GM18505 (cell line): ENCODE measurements around the gene URM1.

ENCODE experiments used
- ATAC-seq: cut with Tn5 transposase; IDR thresholded peaks from one replicate; pipeline ENCODE4 v1.9.1; 2021; ENCODE audit not compliant: unreplicated experiment
- POLR2A ChIP-seq: IDR thresholded peaks from 4 replicates; pipeline ENCODE4 v1.6.1; 2011; ENCODE audit warnings: borderline replicate concordance; ENCODE audit not compliant: insufficient read depth, insufficient read length; ENCODE audit errors: extremely low read depth

The URM1 gene

GRCh38 chr9:128388150-128388549 is 17.0 kb downstream of the URM1 start:
- no peak for ATAC-seq
- no peak for TF ChIP-seq POLR2A

- TF ChIP-seq POLR2A = no peak
- ATAC-seq = no peak
These were observed 18.4 kb downstream of the URM1 start for GRCh38 chr9:128389395-128390149.

DNA sequence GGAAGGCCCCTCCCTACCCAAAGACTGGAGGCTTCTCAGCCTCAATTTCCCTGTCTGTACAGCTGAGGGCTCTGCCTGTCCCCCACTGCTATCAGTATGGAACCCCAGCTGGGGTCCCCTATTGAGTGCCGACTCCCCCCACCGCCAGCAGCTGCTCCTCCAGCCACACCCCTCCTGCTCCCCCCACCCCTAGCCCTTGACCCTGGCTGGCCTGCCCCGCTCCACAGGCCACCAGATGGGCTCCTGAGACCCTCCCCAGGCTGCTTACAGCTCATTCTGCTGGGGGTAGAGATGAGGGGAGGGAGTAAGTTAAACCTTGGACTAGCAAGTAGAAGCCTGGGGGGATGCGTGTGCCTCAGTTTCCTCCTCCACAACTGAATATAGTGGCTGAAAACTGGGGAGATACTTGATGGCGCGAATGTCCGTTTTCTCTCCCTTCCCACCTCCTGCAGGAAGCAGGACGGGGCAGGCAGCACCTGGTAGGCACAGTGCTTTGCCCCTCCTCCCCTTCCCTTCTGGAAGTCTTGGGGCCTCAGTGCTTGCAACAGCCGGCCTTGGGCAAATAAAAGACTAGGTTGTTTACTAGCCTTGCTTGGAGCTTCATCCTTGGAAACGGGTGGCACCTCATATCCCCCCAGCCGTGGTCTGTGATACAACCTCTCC is 19.1 kb downstream of the URM1 start:
- ATAC-seq = no peak
- no peak for TF ChIP-seq POLR2A

DNA sequence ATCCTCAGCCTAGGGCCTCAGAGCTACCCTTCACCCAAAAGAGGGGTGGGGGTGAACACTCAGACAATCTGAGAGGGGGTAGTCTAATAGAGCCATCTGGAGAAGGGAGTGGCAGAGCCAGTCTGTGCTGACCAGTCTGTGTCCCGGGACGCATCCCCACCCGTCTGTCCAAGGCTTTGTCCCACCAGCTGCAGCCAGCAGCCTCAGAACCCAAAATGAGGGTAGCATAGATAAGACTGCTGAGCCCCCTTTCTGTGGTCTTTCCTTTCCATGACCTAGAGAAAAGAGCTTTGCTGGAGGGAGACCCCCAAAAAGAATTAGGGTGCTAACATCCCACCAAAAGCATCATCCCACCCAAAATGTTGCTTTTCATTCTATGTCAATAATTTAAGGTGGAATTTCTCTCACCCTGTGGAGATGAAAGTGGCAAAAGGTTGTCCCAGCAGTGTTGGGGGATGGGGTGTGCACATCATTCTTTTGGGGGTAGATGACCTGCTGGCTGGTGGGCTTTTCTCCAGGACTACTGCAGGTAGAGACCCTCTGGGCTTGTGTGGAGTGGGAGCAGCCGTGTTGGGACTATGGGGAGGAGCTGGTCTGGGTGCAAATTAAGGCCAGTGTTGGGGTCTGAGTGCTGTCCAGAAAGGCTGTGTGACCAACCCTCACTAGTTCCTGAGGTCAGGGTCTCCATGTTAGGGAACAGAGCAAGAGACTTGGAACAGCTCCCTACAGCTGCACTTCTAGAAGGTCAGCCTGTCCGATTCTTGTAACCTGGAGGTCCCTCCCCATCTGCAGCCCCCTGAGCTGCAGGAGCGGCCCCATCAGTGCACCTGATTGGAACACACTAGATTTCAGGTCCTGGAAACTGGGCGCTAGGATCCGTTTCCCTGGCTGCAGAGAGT is 19.9 kb downstream of the URM1 start:
- no peak for ATAC-seq
- no peak for TF ChIP-seq POLR2A

DNA sequence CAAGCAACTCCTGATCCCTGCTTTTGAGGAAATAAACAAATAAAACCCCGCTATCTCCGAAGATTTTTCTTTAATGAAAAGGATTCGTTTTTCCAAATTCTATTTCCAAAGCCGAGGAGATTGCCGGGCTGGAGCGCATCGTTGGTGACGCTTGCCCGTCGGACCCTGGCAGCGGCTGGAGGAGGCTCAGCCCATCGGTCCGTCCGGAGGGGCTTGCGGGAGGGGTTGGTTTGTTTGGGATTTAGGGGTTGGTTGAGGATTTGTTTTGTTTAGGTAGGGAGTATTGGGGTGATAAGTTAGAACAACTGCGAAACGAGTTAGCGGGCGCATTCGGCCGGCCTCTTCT is 20.8 kb downstream of the URM1 start:
- ATAC-seq = no peak
- TF ChIP-seq POLR2A = no peak

DNA sequence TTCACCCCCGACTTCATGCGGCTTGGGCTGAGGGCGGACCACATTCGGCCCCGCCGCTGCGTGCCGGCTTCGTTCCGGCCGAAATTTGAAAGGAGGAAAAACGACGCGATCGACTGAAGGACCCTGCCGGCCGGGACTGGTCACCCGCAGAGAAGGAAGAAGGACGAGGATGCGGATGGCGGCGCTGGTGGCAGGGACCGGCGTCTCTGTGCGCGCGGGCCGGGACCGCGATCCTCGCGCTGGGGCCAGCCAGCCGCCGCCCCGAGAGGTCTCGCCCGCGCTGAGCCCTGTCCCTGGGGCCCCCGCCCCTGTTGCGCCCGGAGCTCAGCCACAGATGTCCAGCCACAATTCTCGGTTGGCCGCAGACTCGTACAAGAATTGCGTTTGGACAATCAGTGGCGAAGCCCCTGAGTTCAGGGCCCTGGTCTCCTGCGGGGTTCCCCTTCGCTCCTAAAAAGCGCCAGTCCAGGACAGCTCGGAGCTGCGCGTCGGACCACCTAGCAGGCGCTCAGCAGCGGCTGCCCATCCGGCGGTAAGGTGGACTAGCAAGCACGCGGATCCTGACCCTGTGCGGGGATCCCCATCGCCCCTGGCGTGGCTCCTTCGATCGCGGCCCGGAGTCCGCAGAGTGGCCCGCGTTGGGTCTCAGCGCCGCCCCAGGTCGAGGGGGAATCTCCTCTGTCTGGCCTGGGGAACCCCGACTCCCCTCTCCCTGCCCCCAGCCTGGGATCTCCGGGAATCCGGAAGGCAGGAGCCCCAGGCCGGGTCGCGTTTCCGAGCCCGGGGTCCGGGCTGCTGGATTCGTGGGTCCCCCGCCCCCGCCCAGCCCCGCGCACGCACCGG is 21.3 kb downstream of the URM1 start:
- TF ChIP-seq POLR2A = no peak
- no peak for ATAC-seq

DNA sequence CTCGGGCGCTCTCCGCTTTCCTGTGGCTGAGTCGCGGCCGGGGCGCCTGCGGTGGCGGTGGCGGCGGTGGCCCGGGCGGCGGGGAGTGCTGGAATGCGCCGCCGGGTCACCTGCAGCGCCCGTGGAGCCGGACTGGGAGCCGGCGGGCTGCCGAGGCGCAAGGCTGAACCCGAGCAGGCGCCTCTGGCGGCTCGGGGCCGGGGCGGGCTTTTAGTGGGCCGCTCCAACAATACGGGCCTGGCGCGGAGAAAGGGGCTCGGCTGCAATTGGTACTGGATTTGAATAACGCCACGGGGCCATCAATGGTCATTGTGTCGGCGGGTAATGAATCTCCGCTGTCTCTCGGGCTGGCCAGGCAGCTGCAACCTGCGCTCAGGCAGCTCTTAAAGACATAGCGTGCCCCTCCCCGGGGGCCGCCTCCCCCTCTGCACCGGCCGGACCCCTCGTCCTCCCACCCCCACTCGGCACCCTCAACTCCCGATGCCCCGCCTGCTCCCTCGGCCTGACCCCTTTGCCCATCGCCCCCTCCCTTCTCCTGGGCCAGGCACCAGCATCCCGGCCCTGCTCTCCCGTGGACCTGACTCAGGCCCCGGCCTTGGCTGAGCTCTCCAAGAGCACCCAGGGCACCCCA is 22.1 kb downstream of the URM1 start:
- ATAC-seq = no peak
- TF ChIP-seq POLR2A = no peak

- TF ChIP-seq POLR2A = no peak
- no peak for ATAC-seq
These were observed 22.8 kb downstream of the URM1 start for GRCh38 chr9:128393970-128394369.

DNA sequence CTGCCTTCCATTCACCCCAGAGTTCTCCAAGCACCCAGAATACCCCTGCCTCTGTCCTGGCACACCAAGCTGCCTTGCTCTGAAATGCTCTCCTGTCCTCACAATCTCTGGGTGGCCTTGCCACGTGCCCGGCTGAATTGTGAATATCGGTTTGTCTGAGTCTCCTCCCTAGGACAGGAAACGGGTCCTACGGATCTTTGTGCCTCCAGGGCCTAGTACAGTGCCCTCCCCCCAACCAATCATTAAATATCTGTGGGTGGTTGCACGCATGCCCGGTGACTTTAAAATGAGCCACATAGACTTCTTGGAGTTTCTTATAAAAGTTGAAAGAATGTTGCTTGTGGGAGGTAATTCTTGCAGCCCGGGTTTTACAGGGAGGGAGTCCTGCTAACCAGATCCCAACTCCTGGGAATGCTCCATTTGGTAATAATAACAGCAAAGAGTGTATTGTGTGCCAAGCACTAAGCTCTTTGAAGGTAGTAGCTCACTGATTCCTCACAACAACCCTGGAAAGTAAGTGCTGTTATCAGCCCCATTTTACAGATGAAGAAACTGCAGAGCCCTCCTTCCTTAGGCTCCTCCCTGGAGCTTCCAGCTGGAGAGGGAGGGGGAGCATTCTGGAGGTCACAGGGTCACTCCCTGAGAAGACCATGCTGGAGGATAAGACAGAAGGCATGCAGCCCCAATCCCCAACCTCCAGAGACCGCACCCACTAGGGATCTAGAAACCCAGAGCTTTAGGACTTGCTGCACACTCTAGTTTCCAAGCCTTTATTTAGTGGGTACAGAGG is 23.4 kb downstream of the URM1 start:
- no peak for TF ChIP-seq POLR2A
- no peak for ATAC-seq

DNA sequence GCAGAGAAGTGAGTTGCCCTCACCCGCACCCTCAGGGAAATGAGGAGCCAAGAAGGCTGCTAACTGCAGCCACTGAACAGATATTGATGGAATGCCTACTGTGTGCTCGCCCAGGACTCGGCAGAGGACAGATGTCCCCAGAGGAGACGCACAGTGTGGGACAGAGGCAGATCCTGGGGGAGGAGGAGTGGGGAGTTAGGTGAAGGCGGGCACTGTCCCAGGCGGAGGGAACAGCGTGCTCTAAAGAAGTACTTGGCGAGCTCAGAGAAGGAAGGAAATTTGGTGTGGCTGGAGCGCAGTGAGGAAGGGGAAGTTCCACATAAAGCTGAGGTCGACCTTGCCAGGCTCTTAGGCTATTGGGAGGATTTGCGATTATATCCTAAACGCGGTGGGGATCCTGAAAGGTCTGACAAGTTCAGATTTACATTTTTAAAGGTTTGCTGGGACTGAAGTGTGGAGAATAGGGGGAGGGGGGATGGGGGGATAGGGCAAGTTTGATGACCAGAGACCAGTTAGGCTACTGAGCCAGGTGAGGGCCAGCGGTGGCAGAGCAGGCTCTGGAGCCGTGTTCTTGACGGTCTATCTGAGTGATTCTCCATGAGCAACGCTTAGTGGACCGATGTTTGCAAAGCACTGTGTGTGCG is 25.9 kb downstream of the URM1 start:
- ATAC-seq = no peak
- TF ChIP-seq POLR2A = no peak

DNA sequence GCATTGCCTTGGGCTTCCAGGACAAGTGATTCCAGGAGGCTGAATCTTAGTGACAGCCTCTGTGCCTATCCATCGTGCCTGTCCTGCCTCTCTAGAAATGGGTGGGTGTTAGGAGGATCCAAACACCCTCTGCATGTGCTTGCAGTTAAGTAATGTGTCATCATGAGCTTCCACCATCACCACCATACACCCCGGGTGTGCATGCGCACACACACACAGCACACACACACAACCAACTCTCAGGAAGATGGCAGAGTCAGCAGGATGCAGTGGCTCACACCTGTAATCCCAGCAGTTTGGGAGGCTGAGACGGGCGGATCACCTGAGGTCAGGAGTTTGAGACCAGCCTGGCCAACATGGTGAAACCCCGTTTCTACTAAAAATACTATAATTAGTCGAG is 26.7 kb downstream of the URM1 start:
- TF ChIP-seq POLR2A = no peak
- no peak for ATAC-seq

GRCh38 chr9:128399861-128400260 is 28.7 kb downstream of the URM1 start:
- TF ChIP-seq POLR2A = no peak
- ATAC-seq = no peak

DNA sequence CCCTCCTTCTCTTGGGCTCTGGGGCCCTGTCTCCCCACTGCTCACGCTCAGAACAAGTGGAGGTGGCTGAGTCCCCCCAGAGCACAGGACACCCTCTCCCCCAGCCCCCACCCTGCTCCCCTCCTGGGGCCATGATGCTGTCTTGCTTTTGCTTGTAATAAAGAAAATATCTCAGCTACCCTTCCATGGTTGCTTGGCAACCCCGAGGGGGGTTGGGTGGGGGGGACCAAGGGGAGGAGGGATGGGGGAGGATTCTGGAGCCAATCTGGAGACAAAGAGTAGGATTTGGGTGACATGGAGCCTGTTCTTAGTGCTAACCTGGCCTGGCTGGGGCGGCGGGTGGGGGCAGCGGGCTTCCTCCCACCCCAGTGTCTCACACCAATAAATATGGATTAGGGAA is 33.4 kb downstream of the URM1 start:
- no peak for TF ChIP-seq POLR2A
- ATAC-seq = no peak
